Panc1 (cell line): ENCODE measurements around the gene DYRK1A. TPM values are rescaled to one million over a fixed set of nuclear protein-coding genes. Genes with fewer than 3 reads are reported as not detected.

Source experiments
- ATAC-seq: fragments of 200-7000 bp; cut with Tn5 transposase; 2 replicates; pipeline ENCODE4 v1.9.1; 2020; ENCODE audit warnings: mild to moderate bottlenecking, moderate library complexity
- BruUV-seq: library from RNA; stranded (reverse); fragments of 400-500 nt; replicated peaks from 2 replicates; lab custom pipeline; 2021; lab: Mats Ljungman, UMichigan
- CTCF ChIA-PET: fragments of 300-600 bp; sonication (Branson Sonifier 250); formaldehyde crosslinking; loops from one replicate; lab custom pipeline; 2022; ENCODE audit warnings: antibody characterized with exemption; lab: Charles Lee
- POLR2A ChIA-PET: fragments of 300-600 bp; sonication (Branson Sonifier 250); formaldehyde crosslinking; loops from one replicate; lab custom pipeline; 2022; ENCODE audit warnings: antibody characterized with exemption; lab: Charles Lee
- DNase-seq: peaks from one replicate; pipeline ENCODE4 v3.0.0-alpha.2; 2010; ENCODE audit warnings: low read depth, low spot score
- H3K27ac ChIP-seq: 2 replicates; pipeline ENCODE4 v1.5.1; 2011; ENCODE audit warnings: mild to moderate bottlenecking, low read length, inconsistent platforms
- H3K27me3 ChIP-seq: fragments of 200-500 bp; sonication (Bioruptor generic); 2 replicates; pipeline ENCODE4 v1.6.0; 2014; ENCODE audit warnings: low read length, inconsistent platforms; ENCODE audit not compliant: control insufficient read depth, insufficient read depth
- H3K36me3 ChIP-seq: fragments of 200-500 bp; sonication (Bioruptor generic); 2 replicates; pipeline ENCODE4 v1.5.1; 2014; ENCODE audit warnings: inconsistent platforms, mild to moderate bottlenecking, low read length, moderate library complexity; ENCODE audit not compliant: control insufficient read depth, insufficient read depth
- H3K4me1 ChIP-seq: 2 replicates; pipeline ENCODE4 v1.5.1; 2011; ENCODE audit warnings: inconsistent platforms, mild to moderate bottlenecking, low read length, moderate library complexity; ENCODE audit not compliant: control insufficient read depth, insufficient read depth
- H3K4me3 ChIP-seq, 2 experiments: 2 replicates each; pipeline ENCODE4 v1.5.1; 2011 to 2012; ENCODE audit warnings: low read depth in 2 of 2, low read length in 2 of 2, mild to moderate bottlenecking in 2 of 2, inconsistent platforms in 1 of 2, moderate library complexity in 1 of 2
- H3K9me3 ChIP-seq: fragments of 200-500 bp; sonication (Bioruptor generic); 2 replicates; pipeline ENCODE4 v1.5.1; 2014; ENCODE audit warnings: low read depth, mild to moderate bottlenecking, inconsistent platforms, low read length, moderate library complexity; ENCODE audit not compliant: control insufficient read depth, insufficient read depth
- CTCF ChIP-seq: fragments of 450-650 bp; IDR thresholded peaks from 2 replicates; pipeline ENCODE4 v1.5.1; 2017; ENCODE audit warnings: mild to moderate bottlenecking
- POLR2AphosphoS5 ChIP-seq: IDR thresholded peaks from 2 replicates; pipeline ENCODE4 v1.6.1; 2012; ENCODE audit warnings: mild to moderate bottlenecking, low read depth, low read length, moderate library complexity
- REST ChIP-seq, 2 experiments: IDR thresholded peaks; 2 replicates each; pipeline ENCODE4 v1.6.1; 2011 to 2012; ENCODE audit warnings: low read depth in 2 of 2, control low read depth in 1 of 2, low read length in 1 of 2, mild to moderate bottlenecking in 1 of 2, moderate library complexity in 1 of 2; ENCODE audit not compliant: insufficient read depth in 1 of 2
- SIN3A ChIP-seq: IDR thresholded peaks from 2 replicates; pipeline ENCODE4 v1.6.1; 2012; ENCODE audit warnings: low read depth, mild to moderate bottlenecking, low read length, moderate library complexity, borderline replicate concordance; ENCODE audit not compliant: insufficient read depth
- TCF7L2 ChIP-seq: IDR thresholded peaks from 2 replicates; pipeline ENCODE4 v1.6.1; 2011; ENCODE audit warnings: mild to moderate bottlenecking, low read depth, low read length, inconsistent platforms
- in situ Hi-C: cut with HindIII; loops from 2 replicates; pipeline ENCODE4 v1.10.0; 2016; ENCODE audit warnings: low sequenced_read_pairs, low pct_unique_long_range_greater_than_20kb
- intact Hi-C: fragments of 100-400 bp; cut with micrococcal nuclease; formaldehyde crosslinking; loops from one replicate; pipeline ENCODE4 v1.10.0; 2022; ENCODE audit not compliant: unreplicated experiment
- total RNA-seq: library from RNA; stranded (reverse); gene quantifications from one replicate; pipeline ENCODE4 v1.2.1, GENCODE V29; 2021; ENCODE audit not compliant: unreplicated experiment

Gene DYRK1A
- total RNA-seq, 1 experiment from 2014 or later: 36.1 TPM

- Histone ChIP-seq H3K36me3 (no peaks in the 10 kb centered on the region), H3K27ac (peak overlapping the region; percentile 69), H3K9me3 (no peaks in the 10 kb centered on the region), H3K27me3 (no peaks in the 10 kb centered on the region), H3K4me1 (peaks cover 37% of the 10 kb centered on the region), H3K4me3 (peak overlapping the region in 1 of 2 experiments; percentile 30; a peak in 1 of 4 replicates)
- no TSS peak for BruUV-seq
- TF ChIP-seq REST (IDR thresholded peaks at IDR 0.05; ENCODE audit: insufficient read depth in 1 of 2, low read depth in 2 of 2, low read length in 1 of 2) (no peak), POLR2AphosphoS5 (no peak), CTCF (no peak), SIN3A (no peak), TCF7L2 (peak; percentile 86)
- ATAC-seq (peak; percentile 87), DNase-seq (no peak)
- ChIA-PET POLR2A (no interaction called here), CTCF (interaction anchor here (0.7 kb wide), 1 partner anchor 12 kb away, joined by 4 read pairs; no protein-coding TSS in a partner anchor)
- in situ Hi-C loops: no loop called here
- intact Hi-C loops: no loop called here
Observed at GRCh38 chr21:37551993-37552355, 185.4 kb downstream of the DYRK1A start.

- peak; percentile 6; the same call in 1 of the 2 replicates for ATAC-seq
- POLR2A ChIA-PET: no interaction called here
- H3K9me3 ChIP-seq: no peaks in the 10 kb centered on the region
Observed at GRCh38 chr21:37552496-37553029, 186.0 kb downstream of the DYRK1A start.

More at GRCh38 chr21:37552496-37553029, 186.0 kb downstream of the DYRK1A start:
- in situ Hi-C loops: no loop called here
- Histone ChIP-seq H3K27ac (peak overlapping the region; percentile 69; the same call in 1 of the 2 replicates), H3K4me1 (peaks cover 32% of the 10 kb centered on the region), H3K4me3 (no peak overlapping the region), H3K27me3 (no peaks in the 10 kb centered on the region), H3K36me3 (no peaks in the 10 kb centered on the region)
- TF ChIP-seq CTCF: no peak
- no peak for TF ChIP-seq POLR2AphosphoS5
- TF ChIP-seq SIN3A: no peak
- TF ChIP-seq REST (IDR thresholded peaks at IDR 0.05; ENCODE audit: insufficient read depth in 1 of 2, low read depth in 2 of 2, low read length in 1 of 2): no peak
- TF ChIP-seq TCF7L2: no peak
- DNase-seq: no peak
- BruUV-seq: no TSS peak
- intact Hi-C loops: no loop called here
- CTCF ChIA-PET: no interaction called here
